K562 (cell line): Measurements from ENCODE around the gene SLC35A1. TPM values are rescaled to one million over a fixed set of nuclear protein-coding genes. Genes with fewer than 3 reads are reported as not detected.

Source experiments
- ATAC-seq: fragments of 200-7000 bp; cut with Tn5 transposase; 3 replicates; pipeline ENCODE4 v1.9.1; 2020; ENCODE audit warnings: moderate library complexity
- BruUV-seq: library from RNA; stranded (reverse); fragments of 400-500 nt; replicated peaks from 2 replicates; lab custom pipeline; 2021; lab: Mats Ljungman, UMichigan
- CTCF ChIA-PET: fragments of 300-600 bp; formaldehyde crosslinking; extraction: SDS; loops from one replicate; lab custom pipeline; 2021; ENCODE audit warnings: low intra/inter-chr PET ratio; lab: Yijun Ruan, JAX
- POLR2A ChIA-PET: fragments of 300-600, 350-650 bp; sonication (Branson Sonifier 250); formaldehyde crosslinking; extraction: SDS; loops from one replicate; lab custom pipeline; 2021; ENCODE audit warnings: antibody characterized with exemption, inconsistent platforms; lab: Yijun Ruan, JAX
- DNase-seq, 4 experiments: peaks; one replicate each; pipeline versions ENCODE4 v3.0.0 to v3.0.0-alpha.2; 2011 to 2018; ENCODE audit warnings: low spot score in 3 of 4, mixed read lengths in 3 of 4; ENCODE audit errors: extremely low read depth in 1 of 4
- FAIRE-seq: peaks from 2 replicates; lab custom pipeline; 2011; peaks lifted over from hg19 to GRCh38; lab: Jason Lieb, UNC
- H2AFZ ChIP-seq: 2 replicates; pipeline ENCODE4 v1.6.0; 2011; ENCODE audit warnings: low read depth, low read length, control low read depth, inconsistent platforms
- H3K27ac ChIP-seq: fragments of 200-600 bp; 3 replicates; pipeline ENCODE4 v1.8.0; 2011; ENCODE audit warnings: low read depth, mild to moderate bottlenecking, control low read depth, inconsistent platforms, low read length, moderate library complexity, mixed read lengths; ENCODE audit errors: extremely low read depth
- H3K27me3 ChIP-seq, 2 experiments: fragments of 300-600 bp in 1 of 2; 2 replicates in 1 of 2; 3 replicates in 1 of 2; pipeline versions ENCODE4 v1.6.0 to v1.8.0; 2011; ENCODE audit warnings: inconsistent platforms in 2 of 2, low read length in 2 of 2, mild to moderate bottlenecking in 1 of 2, mixed read lengths in 1 of 2, moderate library complexity in 1 of 2; ENCODE audit not compliant: control insufficient read depth in 2 of 2, insufficient read depth in 2 of 2
- H3K36me3 ChIP-seq: fragments of 300-600 bp; 3 replicates; pipeline ENCODE4 v1.8.0; 2011; ENCODE audit warnings: mild to moderate bottlenecking, low read length, inconsistent platforms; ENCODE audit not compliant: control insufficient read depth, insufficient read depth
- H3K4me1 ChIP-seq, 2 experiments: fragments of 200-600 bp in 1 of 2; replicated peaks in 1 of 2; 2 replicates in 1 of 2; 3 replicates in 1 of 2; pipeline versions ENCODE4 v1.5.1 to v1.8.0; 2011; ENCODE audit warnings: inconsistent platforms in 2 of 2, low read length in 2 of 2, mild to moderate bottlenecking in 1 of 2, mixed read lengths in 1 of 2, moderate library complexity in 1 of 2; ENCODE audit not compliant: control insufficient read depth in 2 of 2, insufficient read depth in 2 of 2
- H3K4me2 ChIP-seq: 2 replicates; pipeline ENCODE4 v1.6.1; 2011; ENCODE audit warnings: low read length, control low read depth, inconsistent platforms, mixed read lengths; ENCODE audit not compliant: insufficient read depth
- H3K4me3 ChIP-seq: fragments of 200-600 bp; sonication (generic), shearing (Covaris generic); 2 replicates; pipeline ENCODE4 v1.5.1; 2016; ENCODE audit warnings: control low read depth, inconsistent platforms
- H3K79me2 ChIP-seq: fragments of 200-600 bp; 3 replicates; pipeline ENCODE4 v1.8.0; 2011; ENCODE audit warnings: low read length, inconsistent platforms; ENCODE audit not compliant: control insufficient read depth, insufficient read depth
- H3K9ac ChIP-seq, 2 experiments: 2 replicates each; pipeline versions ENCODE4 v1.6.0 to v1.6.1; 2011; ENCODE audit warnings: low read depth in 2 of 2, low read length in 2 of 2, control low read depth in 1 of 2, inconsistent platforms in 1 of 2, mild to moderate bottlenecking in 1 of 2, mixed read lengths in 1 of 2; ENCODE audit not compliant: insufficient read depth in 1 of 2
- H3K9me1 ChIP-seq: one replicate; pipeline ENCODE4 v1.6.0; 2011; ENCODE audit warnings: inconsistent platforms, mild to moderate bottlenecking, low read length, moderate library complexity; ENCODE audit not compliant: control insufficient read depth, insufficient read depth
- H3K9me3 ChIP-seq: replicated peaks from 2 replicates; pipeline ENCODE4 v1.5.1; 2011; ENCODE audit warnings: low read depth, low read length, inconsistent platforms; ENCODE audit not compliant: control insufficient read depth, insufficient read depth
- H4K20me1 ChIP-seq: replicated peaks from 2 replicates; pipeline ENCODE4 v1.6.1; 2011; ENCODE audit warnings: low read length, inconsistent platforms, mixed read lengths; ENCODE audit not compliant: control insufficient read depth, insufficient read depth
- BACH1 ChIP-seq: fragments of 200-800 bp; sonication (Bioruptor generic); IDR thresholded peaks from 2 replicates; pipeline ENCODE4 v1.6.1; 2016; ENCODE audit warnings: missing genetic modification characterization, missing compliant biosample characterization
- CREB3 ChIP-seq: fragments of 450-650 bp; conservative IDR thresholded peaks from 2 replicates; pipeline ENCODE4 v1.6.1; 2016; ENCODE audit warnings: missing genetic modification characterization, low read depth, mild to moderate bottlenecking, missing compliant biosample characterization, moderate library complexity
- DACH1 ChIP-seq: fragments of 450-650 bp; IDR thresholded peaks from 2 replicates; pipeline ENCODE4 v1.6.1; 2018; ENCODE audit not compliant: partially characterized antibody
- E2F4 ChIP-seq: sonication (generic); formaldehyde crosslinking; IDR thresholded peaks from 2 replicates; pipeline ENCODE4 v1.8.0; 2022; ENCODE audit warnings: mild to moderate bottlenecking, low read depth, missing genetic modification reagents
- FOXJ3 ChIP-seq: sonication (generic); formaldehyde crosslinking; IDR thresholded peaks from 2 replicates; pipeline ENCODE4 v1.4.0; 2020; ENCODE audit warnings: mild to moderate bottlenecking, missing genetic modification reagents
- FOXM1 ChIP-seq, 2 experiments: fragments of 450-650 bp in 1 of 2; sonication (generic) in 1 of 2; formaldehyde crosslinking in 1 of 2; IDR thresholded peaks; 2 replicates each; pipeline versions ENCODE4 v1.6.1 to v1.9.0; 2017 to 2022; ENCODE audit warnings: low read depth in 2 of 2, mild to moderate bottlenecking in 2 of 2, missing genetic modification reagents in 1 of 2, moderate library complexity in 1 of 2
- HLTF ChIP-seq: fragments of 450-650 bp; IDR thresholded peaks from 2 replicates; pipeline ENCODE4 v1.6.1; 2016
- L3MBTL2 ChIP-seq: fragments of 450-650 bp; IDR thresholded peaks from 2 replicates; pipeline ENCODE4 v1.6.1; 2016; ENCODE audit warnings: mild to moderate bottlenecking, moderate library complexity
- MITF ChIP-seq: IDR thresholded peaks from 2 replicates; pipeline ENCODE4 v1.6.1; 2014; ENCODE audit warnings: antibody characterized with exemption
- NEUROD1 ChIP-seq: fragments of 150-350 bp; IDR thresholded peaks from 2 replicates; pipeline ENCODE4 v1.6.1; 2014; ENCODE audit warnings: borderline replicate concordance, low read length, low read depth; ENCODE audit not compliant: partially characterized antibody
- NR2C1 ChIP-seq, 2 experiments: fragments of 450-650 bp; IDR thresholded peaks; 2 replicates each; pipeline ENCODE4 v1.6.1; 2017; ENCODE audit warnings: mild to moderate bottlenecking in 2 of 2, antibody characterized with exemption in 1 of 2, inconsistent platforms in 1 of 2, missing compliant biosample characterization in 1 of 2, missing genetic modification characterization in 1 of 2
- RBM17 ChIP-seq: fragments of 200-400 bp; formaldehyde crosslinking; IDR thresholded peaks from 2 replicates; pipeline ENCODE4 v1.6.1; 2017; ENCODE audit warnings: low read depth, mild to moderate bottlenecking, low read length, borderline replicate concordance
- STAG1 ChIP-seq: sonication (generic); formaldehyde crosslinking; IDR thresholded peaks from 2 replicates; pipeline ENCODE4 v1.5.0; 2020; ENCODE audit warnings: missing genetic modification reagents, borderline replicate concordance
- ZEB2 ChIP-seq: fragments of 450-650 bp; IDR thresholded peaks from 2 replicates; pipeline ENCODE4 v1.6.1; 2016
- ZNF354B ChIP-seq: fragments of 250-450 bp; sonication (Bioruptor Pico); IDR thresholded peaks from 2 replicates; pipeline ENCODE4 v1.4.0; 2020
- ZNF592 ChIP-seq: fragments of 450-650 bp; IDR thresholded peaks from 2 replicates; pipeline ENCODE4 v1.6.1; 2017; ENCODE audit warnings: antibody characterized with exemption, mild to moderate bottlenecking
- ZNF780A ChIP-seq: fragments of 250-450 bp; sonication (Bioruptor Pico); IDR thresholded peaks from 2 replicates; pipeline ENCODE4 v1.5.0; 2021; ENCODE audit warnings: mild to moderate bottlenecking
- WGBS: fragments of 100-300 bp; shearing (Covaris generic); methylation state at CpG from one replicate; pipeline ENCODE4 v1.1.6; 2016; ENCODE audit warnings: low coverage, mixed read lengths; ENCODE audit not compliant: insufficient coverage; ENCODE audit errors: missing lambda C conversion rate; 5-methylcytosine and 5-hydroxymethylcytosine counted together
- in situ Hi-C: fragments of 300-500 bp; cut with MboI; formaldehyde crosslinking; loops from 4 replicates; pipeline ENCODE4 v1.15.0; 2018; ENCODE audit warnings: inconsistent platforms, mixed read lengths
- intact Hi-C: fragments of 100-400 bp; cut with micrococcal nuclease; formaldehyde crosslinking; loops from 2 replicates; pipeline ENCODE4 v1.14.2; 2022
- polyA plus RNA-seq, 8 experiments: library from polyadenylated mRNA; depleted of rRNA in 4 of 8; stranded (reverse) in 5 of 8; unstranded in 3 of 8; fragments of >200 nt; fragmentation: Nextera tagmentation in 2 of 8; fragmentation: Illumina TruSeq in 1 of 8; extraction: Ambion mirVana in 2 of 8; extraction: Trizol in 1 of 8; gene quantifications; 2 replicates each; pipeline versions ENCODE4 v1.2.1 to v1.2.3, GENCODE V29; 2011 to 2014; ENCODE audit warnings: inconsistent platforms in 1 of 8, missing spikeins in 1 of 8
- total RNA-seq, 7 experiments: library from RNA; depleted of rRNA in 6 of 7; stranded (reverse); fragments of >200 nt in 6 of 7; fragmentation: Illumina TruSeq in 2 of 7; extraction: Trizol in 2 of 7; gene quantifications; 2 replicates each; pipeline versions ENCODE4 v1.2.1 to v1.2.3, GENCODE V29; 2011 to 2021; ENCODE audit warnings: low replicate concordance in 1 of 7

SLC35A1 gene
- total and polyA plus RNA-seq, 9 of the 15 experiments (the other 6 are each of a cell fraction or from before 2014, with no cell fraction given), result 7.5 to 37.1 (median 14.9) TPM

- no peak for TF ChIP-seq ZNF354B (CRISPR knock-in tag)
- no peak for TF ChIP-seq FOXJ3 (CRISPR knock-in tag)
- no peak for TF ChIP-seq ZNF592
- TF ChIP-seq STAG1 (CRISPR knock-in tag), result no peak
- no peak for TF ChIP-seq FOXM1 (IDR thresholded peaks at IDR 0.05; ENCODE audit: low read depth)
- no peak for TF ChIP-seq FOXM1 (CRISPR knock-in tag; IDR thresholded peaks at IDR 0.05; ENCODE audit: low read depth)
- TF ChIP-seq BACH1, result no peak
- TF ChIP-seq DACH1, result no peak
- TF ChIP-seq HLTF, result no peak
- no peak for TF ChIP-seq ZEB2
- no peak for TF ChIP-seq CREB3
- TF ChIP-seq NR2C1 (IDR thresholded peaks at IDR 0.05), result no peak
- TF ChIP-seq NR2C1 (tag; IDR thresholded peaks at IDR 0.05), result no peak
- TF ChIP-seq E2F4 (CRISPR knock-in tag), result no peak
- no peak for TF ChIP-seq L3MBTL2
- no peak for TF ChIP-seq NEUROD1
- no peak for TF ChIP-seq MITF
- no peak for TF ChIP-seq ZNF780A (CRISPR knock-in tag)
- TF ChIP-seq RBM17, result no peak
- TF ChIP-seq, all 486 proteins: peak for 0
- Histone ChIP-seq H3K27me3 (no peaks in the 10 kb centered on the region), H3K4me3 (no peak overlapping the region), H4K20me1 (no peaks in the 10 kb centered on the region), H3K9me3 (no peaks in the 10 kb centered on the region), H2AFZ (no peak overlapping the region), H3K27ac (no peak overlapping the region), H3K4me1 (no peaks in the 10 kb centered on the region), H3K9me1 (no peaks in the 10 kb centered on the region), H3K4me2 (no peak overlapping the region), H3K79me2 (no peaks in the 10 kb centered on the region), H3K9ac (no peak overlapping the region), H3K36me3 (peaks cover 78% of the 10 kb centered on the region)
- intact Hi-C loops, result no loop called here
- FAIRE-seq, result no peak
- no TSS peak for BruUV-seq
- no peak for ATAC-seq
- CTCF ChIA-PET, result no interaction called here
- WGBS, result 100% methylated on average over 1 of the region's 1 CpG
- DNase-seq, result no peak
- in situ Hi-C loops, result no loop called here
- POLR2A ChIA-PET, result no interaction called here
Measured at GRCh38 chr6:87544474-87544735, 71.6 kb downstream of the SLC35A1 start.
